OCI-M1 (cell line): Measurements from ENCODE around the gene C2orf42.
"Not testable (repeated sequence)": the region's sequence is repeated elsewhere in the genome, so short reads cannot be mapped to it uniquely, and the experiment has no call there.

Experiments
- DNase-seq: peaks from one replicate; lab custom pipeline; 2025; lab: John Stamatoyannopoulos, UW

Gene C2orf42

GRCh38 chr2:70102323-70102905 is 88.4 kb downstream of the C2orf42 start:
- DNase-seq: not testable (repeated sequence)

- not testable (repeated sequence) for DNase-seq
Observed at GRCh38 chr2:70101686-70102085, 89.1 kb downstream of the C2orf42 start.

- no peak for DNase-seq
Observed at GRCh38 chr2:70101174-70101573, 89.6 kb downstream of the C2orf42 start.
